GM18907 (cell line): ENCODE results near the gene ATAD3B.
"Not testable (repeated sequence)": the region's sequence is repeated elsewhere in the genome, so short reads cannot be mapped to it uniquely, and the experiment has no call there.

ENCODE experiments used
- ATAC-seq: cut with Tn5 transposase; IDR thresholded peaks from one replicate; pipeline ENCODE4 v1.9.1; 2021; ENCODE audit warnings: mild to moderate bottlenecking, moderate library complexity; ENCODE audit not compliant: unreplicated experiment

Gene ATAD3B

GRCh38 chr1:1471389-1472052 lies at the start of gene ATAD3B:
ATAD3B (plus strand) TSS chr1:1471765; CDS start chr1:1471885, 120 bp downstream.
- peak; percentile 80 for ATAC-seq

GRCh38 chr1:1421907-1422464 lies 49.6 kb upstream of the ATAD3B start:
- no peak for ATAC-seq

GRCh38 chr1:1422465-1423244 lies 48.9 kb upstream of the ATAD3B start:
- ATAC-seq: no peak

GRCh38 chr1:1423245-1423597 lies 48.3 kb upstream of the ATAD3B start:
- ATAC-seq: no peak

GRCh38 chr1:1424707-1425106 lies 46.9 kb upstream of the ATAD3B start:
- no peak for ATAC-seq

GRCh38 chr1:1425426-1425752 lies 46.2 kb upstream of the ATAD3B start:
- no peak for ATAC-seq

- ATAC-seq: no peak
Measured at GRCh38 chr1:1425753-1426495, 45.6 kb upstream of the ATAD3B start.

- ATAC-seq: no peak
Measured at GRCh38 chr1:1426496-1427105, 45.0 kb upstream of the ATAD3B start.

GRCh38 chr1:1427106-1427819 lies 44.3 kb upstream of the ATAD3B start:
- ATAC-seq: no peak

- no peak for ATAC-seq
Measured at GRCh38 chr1:1427820-1428148, 43.8 kb upstream of the ATAD3B start.

GRCh38 chr1:1428174-1428573 lies 43.4 kb upstream of the ATAD3B start:
- ATAC-seq: no peak

- ATAC-seq: not testable (repeated sequence)
Measured at GRCh38 chr1:1428967-1429366, 42.6 kb upstream of the ATAD3B start.

- ATAC-seq: no peak
Measured at GRCh38 chr1:1429671-1430073, 41.9 kb upstream of the ATAD3B start.

GRCh38 chr1:1430114-1430982 lies 41.2 kb upstream of the ATAD3B start:
- ATAC-seq: no peak

- ATAC-seq: no peak
Measured at GRCh38 chr1:1430992-1431844, 40.3 kb upstream of the ATAD3B start.

GRCh38 chr1:1431845-1432273 lies 39.7 kb upstream of the ATAD3B start:
- no peak for ATAC-seq

- ATAC-seq: no peak
Measured at GRCh38 chr1:1432274-1432950, 39.2 kb upstream of the ATAD3B start.
